ENCODE measurements around the gene NTRK3.
"Not testable (repeated sequence)": the region's sequence is repeated elsewhere in the genome, so short reads cannot be mapped to it uniquely, and the experiment has no call there.

NTRK3 gene

DNA sequence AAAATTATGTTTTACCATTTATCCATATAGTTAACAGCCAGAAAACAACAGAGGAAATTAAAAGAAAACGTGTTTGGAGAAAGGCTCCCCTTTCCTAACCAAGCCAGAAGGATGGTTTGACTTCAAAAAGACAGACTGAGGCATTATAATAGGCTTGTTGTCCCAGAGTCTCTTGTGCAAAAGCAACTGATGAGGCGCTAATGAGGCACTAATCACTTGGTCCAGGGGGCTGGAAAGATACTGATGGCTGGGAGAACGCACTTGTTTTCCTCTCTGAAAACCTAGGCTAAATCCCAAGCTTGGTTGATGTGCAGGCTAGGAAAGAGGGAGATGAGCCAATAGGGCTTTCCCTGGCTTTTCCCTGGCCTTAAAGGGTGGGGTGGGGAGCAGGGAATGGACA lies 389.6 kb downstream of the NTRK3 start:
- H3K27me3 Mint-ChIP-seq, result no peaks in the 10 kb centered on the region
- no peak overlapping the region for H3K4me3 Mint-ChIP-seq
- H3K27ac Mint-ChIP-seq, result no peak overlapping the region
- H3K4me1 Mint-ChIP-seq, result no peaks in the 10 kb centered on the region
- H3K36me3 Mint-ChIP-seq, result no peaks in the 10 kb centered on the region
- H3K9me3 Mint-ChIP-seq, result peaks cover 7% of the 10 kb centered on the region

DNA sequence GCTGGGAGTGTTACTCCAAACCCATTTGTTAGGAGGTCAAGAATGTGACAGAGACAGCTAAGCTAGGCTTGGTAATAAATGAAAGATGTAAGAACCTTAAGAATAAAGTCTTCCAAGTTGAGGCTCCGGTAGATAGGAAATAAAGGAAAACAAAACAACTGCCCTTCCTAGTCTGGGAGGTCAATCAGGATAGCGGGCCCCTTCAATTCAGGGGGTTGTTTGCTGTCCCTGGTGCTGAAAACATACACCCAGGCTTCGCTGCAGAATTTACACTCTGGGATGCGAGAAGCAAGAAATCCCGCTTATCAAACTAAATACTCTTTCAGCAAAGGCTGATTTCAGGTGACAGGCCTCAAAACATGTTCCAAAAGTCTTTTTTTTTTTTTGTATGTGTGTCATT lies 393.4 kb downstream of the NTRK3 start:
- H3K4me1 Mint-ChIP-seq, result no peaks in the 10 kb centered on the region
- peaks cover 1% of the 10 kb centered on the region for H3K27me3 Mint-ChIP-seq
- peaks cover 7% of the 10 kb centered on the region for H3K9me3 Mint-ChIP-seq
- no peak overlapping the region for H3K4me3 Mint-ChIP-seq
- H3K27ac Mint-ChIP-seq, result no peak overlapping the region
- H3K36me3 Mint-ChIP-seq, result no peaks in the 10 kb centered on the region

DNA sequence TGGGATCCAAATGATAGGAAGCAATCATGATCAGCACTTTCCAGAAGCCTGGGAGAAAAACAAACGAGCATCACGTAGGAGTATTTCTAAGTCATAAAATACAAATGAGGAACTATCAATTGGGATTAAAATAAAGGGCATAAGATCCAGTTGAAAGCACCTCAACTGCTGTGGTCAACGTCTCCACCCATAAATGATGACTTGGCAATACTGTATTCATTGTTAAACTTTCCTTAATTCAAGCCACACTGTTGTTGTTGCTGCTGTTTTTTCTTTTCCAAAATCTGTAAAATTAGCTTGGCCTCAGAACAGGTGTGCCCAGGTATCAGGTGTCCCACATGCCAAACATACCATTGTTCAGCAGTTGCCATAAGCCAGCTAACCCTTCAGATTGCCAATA lies 395.8 kb downstream of the NTRK3 start:
- no peak overlapping the region for H3K4me3 Mint-ChIP-seq
- H3K36me3 Mint-ChIP-seq, result no peaks in the 10 kb centered on the region
- peaks cover 4% of the 10 kb centered on the region for H3K27me3 Mint-ChIP-seq
- peaks cover 7% of the 10 kb centered on the region for H3K9me3 Mint-ChIP-seq
- H3K4me1 Mint-ChIP-seq, result no peaks in the 10 kb centered on the region
- H3K27ac Mint-ChIP-seq, result no peak overlapping the region

- no peak overlapping the region for H3K4me3 Mint-ChIP-seq
- H3K9me3 Mint-ChIP-seq, result no peaks in the 10 kb centered on the region
- H3K36me3 Mint-ChIP-seq, result no peaks in the 10 kb centered on the region
- H3K27ac Mint-ChIP-seq, result no peak overlapping the region
- no peaks in the 10 kb centered on the region for H3K4me1 Mint-ChIP-seq
- peaks cover 4% of the 10 kb centered on the region for H3K27me3 Mint-ChIP-seq
Measured at GRCh38 chr15:87858651-87859050, 397.9 kb downstream of the NTRK3 start.

DNA sequence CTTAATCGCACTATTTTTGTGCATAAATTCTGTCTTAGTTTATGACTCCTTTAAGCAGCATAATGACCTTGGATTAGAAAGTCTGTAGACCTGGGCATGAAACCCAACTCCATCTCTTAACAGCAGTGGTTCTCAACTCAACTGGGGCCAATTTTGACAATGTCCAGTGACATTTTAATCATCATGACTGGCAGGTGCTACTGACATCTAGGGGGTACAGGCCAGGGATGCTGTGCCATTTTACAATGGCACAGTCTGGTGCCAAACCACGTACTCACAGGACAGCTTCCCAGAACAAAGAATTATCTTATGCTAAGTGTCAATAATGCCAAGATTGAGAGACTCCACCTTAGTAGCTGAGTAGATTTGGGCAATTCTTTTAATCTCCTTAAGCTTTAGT lies 405.0 kb downstream of the NTRK3 start:
- H3K4me1 Mint-ChIP-seq, result no peaks in the 10 kb centered on the region
- H3K36me3 Mint-ChIP-seq, result no peaks in the 10 kb centered on the region
- H3K9me3 Mint-ChIP-seq, result no peaks in the 10 kb centered on the region
- H3K4me3 Mint-ChIP-seq, result no peak overlapping the region
- H3K27ac Mint-ChIP-seq, result no peak overlapping the region
- peaks cover 4% of the 10 kb centered on the region for H3K27me3 Mint-ChIP-seq

GRCh38 chr15:87850916-87851315 lies 405.6 kb downstream of the NTRK3 start:
- Mint-ChIP-seq H3K4me3 (no peak overlapping the region), H3K36me3 (no peaks in the 10 kb centered on the region), H3K27me3 (peaks cover 2% of the 10 kb centered on the region), H3K4me1 (no peaks in the 10 kb centered on the region), H3K27ac (no peak overlapping the region), H3K9me3 (no peaks in the 10 kb centered on the region)

- Mint-ChIP-seq H3K27me3 (peaks cover 2% of the 10 kb centered on the region), H3K4me3 (no peak overlapping the region)
Measured at GRCh38 chr15:87849181-87849580, 407.4 kb downstream of the NTRK3 start.

DNA sequence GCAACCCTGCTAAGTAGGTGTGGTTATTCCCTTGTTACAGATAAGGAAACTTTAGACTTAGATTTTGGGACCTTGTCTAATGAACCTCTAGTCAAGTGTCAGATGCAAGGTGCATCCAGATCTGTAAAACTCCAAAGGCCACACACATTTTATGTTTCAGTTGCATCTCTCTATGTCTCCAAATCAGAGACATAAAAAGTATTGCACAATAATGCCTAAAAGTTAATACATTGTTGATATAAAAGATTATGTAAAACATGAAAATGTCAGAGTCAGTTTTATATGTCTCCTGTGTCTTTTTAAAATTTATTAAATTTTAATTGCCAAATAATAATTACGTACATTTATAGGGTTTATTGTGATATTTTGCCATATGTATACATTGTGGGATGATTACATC lies 408.5 kb downstream of the NTRK3 start:
- Mint-ChIP-seq H3K36me3 (no peaks in the 10 kb centered on the region), H3K27me3 (peaks cover under 1% of the 10 kb centered on the region), H3K4me1 (no peaks in the 10 kb centered on the region), H3K4me3 (no peak overlapping the region), H3K27ac (no peak overlapping the region), H3K9me3 (no peaks in the 10 kb centered on the region)

More at GRCh38 chr15:87849181-87849580, 407.4 kb downstream of the NTRK3 start:
- Mint-ChIP-seq H3K4me1 (no peaks in the 10 kb centered on the region), H3K27ac (no peak overlapping the region), H3K36me3 (no peaks in the 10 kb centered on the region), H3K9me3 (no peaks in the 10 kb centered on the region)

DNA sequence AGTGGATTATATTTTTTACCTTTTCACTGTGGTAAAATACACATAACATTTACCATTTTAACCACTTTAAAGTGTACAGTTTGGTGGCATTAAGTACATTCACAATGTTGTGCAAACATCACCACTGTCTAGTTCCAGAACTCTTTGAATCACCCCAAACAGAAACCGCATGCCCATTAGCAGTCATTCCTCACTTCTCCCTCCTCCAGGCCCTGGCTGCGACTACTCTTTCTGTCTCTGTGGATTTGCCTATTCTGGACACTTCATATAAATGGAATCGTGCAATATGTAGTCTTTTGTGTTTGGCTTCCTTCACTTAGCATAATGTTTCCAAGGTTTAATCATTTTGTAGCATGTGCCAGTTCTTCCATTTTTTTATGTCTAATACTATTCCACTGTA lies 409.8 kb downstream of the NTRK3 start:
- no peak overlapping the region for H3K27ac Mint-ChIP-seq
- H3K4me3 Mint-ChIP-seq, result no peak overlapping the region
- H3K36me3 Mint-ChIP-seq, result no peaks in the 10 kb centered on the region
- no peaks in the 10 kb centered on the region for H3K9me3 Mint-ChIP-seq
- no peaks in the 10 kb centered on the region for H3K4me1 Mint-ChIP-seq
- H3K27me3 Mint-ChIP-seq, result no peaks in the 10 kb centered on the region

- Mint-ChIP-seq H3K4me1 (no peaks in the 10 kb centered on the region), H3K27me3 (no peaks in the 10 kb centered on the region), H3K27ac (no peak overlapping the region), H3K36me3 (no peaks in the 10 kb centered on the region), H3K9me3 (no peaks in the 10 kb centered on the region), H3K4me3 (no peak overlapping the region)
Measured at GRCh38 chr15:87843312-87843711, 413.2 kb downstream of the NTRK3 start.

DNA sequence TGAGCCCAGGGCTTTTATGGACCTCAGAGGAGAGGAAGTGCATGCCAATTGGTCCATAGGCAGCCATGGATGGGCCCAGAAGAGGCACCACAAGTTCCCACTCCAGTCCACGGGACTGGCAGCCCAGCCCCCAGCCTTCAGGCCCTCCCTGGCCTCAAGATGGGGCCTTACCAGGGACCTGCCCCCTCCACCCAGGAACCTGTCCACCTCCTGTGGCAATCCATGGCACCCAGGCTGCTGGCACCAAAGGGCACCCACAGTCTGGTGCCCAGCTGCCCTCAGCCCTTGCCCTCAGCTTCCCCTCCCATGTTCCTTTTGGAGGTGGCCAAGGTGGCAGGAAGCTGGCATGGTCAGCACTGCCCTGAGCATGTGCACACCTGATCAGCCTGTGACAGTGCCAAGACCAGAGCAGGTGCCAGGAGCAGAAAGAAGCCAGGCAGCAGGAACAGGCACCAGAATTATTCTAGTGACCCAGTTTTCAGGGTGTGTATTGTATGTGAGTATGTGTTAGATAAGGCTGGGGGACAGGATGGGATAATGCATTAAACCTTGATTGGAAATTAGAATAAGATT lies 415.0 kb downstream of the NTRK3 start:
- Mint-ChIP-seq H3K4me1 (no peaks in the 10 kb centered on the region), H3K27ac (no peak overlapping the region), H3K9me3 (no peaks in the 10 kb centered on the region), H3K36me3 (no peaks in the 10 kb centered on the region), H3K27me3 (no peaks in the 10 kb centered on the region), H3K4me3 (no peak overlapping the region)

DNA sequence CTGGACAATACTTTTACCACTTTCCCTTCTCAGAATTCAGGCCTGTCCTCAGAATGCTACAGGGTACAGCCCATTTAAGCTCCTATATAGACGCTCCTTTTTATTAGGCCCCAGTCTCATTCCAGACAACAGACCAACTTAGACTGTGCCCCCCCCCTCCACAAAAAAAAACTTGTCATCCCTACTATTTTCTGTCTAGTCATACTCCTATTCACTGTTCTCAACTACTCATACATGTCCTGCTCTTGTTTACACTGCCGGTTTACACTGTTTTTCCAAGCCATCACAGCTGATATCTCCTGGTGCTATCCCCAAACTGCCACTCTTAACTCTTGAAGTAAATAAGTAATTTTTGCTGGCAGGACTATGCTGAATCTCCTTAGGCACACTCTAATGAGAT lies 420.7 kb downstream of the NTRK3 start:
- H3K9me3 Mint-ChIP-seq, H3K27me3 Mint-ChIP-seq, H3K4me1 Mint-ChIP-seq, H3K36me3 Mint-ChIP-seq, H3K4me3 Mint-ChIP-seq, H3K27ac Mint-ChIP-seq: not testable (repeated sequence)

DNA sequence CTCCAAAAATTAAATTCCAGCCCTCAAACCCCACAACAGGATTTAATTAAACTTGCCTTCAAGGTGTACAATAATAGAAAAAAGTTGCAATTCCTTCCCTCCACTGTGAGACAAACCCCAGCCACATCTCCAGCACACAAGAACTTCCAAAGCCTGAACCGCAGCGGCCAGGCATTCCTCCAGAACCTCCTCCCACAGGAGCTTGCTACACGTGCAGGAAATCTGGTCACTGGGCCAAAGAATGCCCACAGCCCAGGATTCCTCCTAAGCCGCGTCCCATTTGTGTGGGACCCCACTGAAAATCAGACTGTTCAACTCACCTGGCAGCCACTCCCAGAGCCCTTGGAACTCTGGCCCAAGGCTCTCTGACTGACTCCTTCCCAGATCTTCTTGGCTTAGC lies 423.2 kb downstream of the NTRK3 start:
- not testable (repeated sequence) for H3K4me3 Mint-ChIP-seq, H3K27me3 Mint-ChIP-seq, H3K9me3 Mint-ChIP-seq, H3K4me1 Mint-ChIP-seq, H3K27ac Mint-ChIP-seq, H3K36me3 Mint-ChIP-seq

- Mint-ChIP-seq H3K27me3 (no peaks in the 10 kb centered on the region), H3K4me3 (no peak overlapping the region), H3K9me3 (no peaks in the 10 kb centered on the region), H3K27ac (no peak overlapping the region), H3K36me3 (no peaks in the 10 kb centered on the region), H3K4me1 (no peaks in the 10 kb centered on the region)
Measured at GRCh38 chr15:87829332-87830050, 427.0 kb downstream of the NTRK3 start.

- no peaks in the 10 kb centered on the region for H3K4me1 Mint-ChIP-seq
- no peaks in the 10 kb centered on the region for H3K9me3 Mint-ChIP-seq
- H3K27ac Mint-ChIP-seq, result no peak overlapping the region
- H3K4me3 Mint-ChIP-seq, result no peak overlapping the region
- H3K27me3 Mint-ChIP-seq, result no peaks in the 10 kb centered on the region
- no peaks in the 10 kb centered on the region for H3K36me3 Mint-ChIP-seq
Measured at GRCh38 chr15:87828608-87829007, 427.9 kb downstream of the NTRK3 start.

DNA sequence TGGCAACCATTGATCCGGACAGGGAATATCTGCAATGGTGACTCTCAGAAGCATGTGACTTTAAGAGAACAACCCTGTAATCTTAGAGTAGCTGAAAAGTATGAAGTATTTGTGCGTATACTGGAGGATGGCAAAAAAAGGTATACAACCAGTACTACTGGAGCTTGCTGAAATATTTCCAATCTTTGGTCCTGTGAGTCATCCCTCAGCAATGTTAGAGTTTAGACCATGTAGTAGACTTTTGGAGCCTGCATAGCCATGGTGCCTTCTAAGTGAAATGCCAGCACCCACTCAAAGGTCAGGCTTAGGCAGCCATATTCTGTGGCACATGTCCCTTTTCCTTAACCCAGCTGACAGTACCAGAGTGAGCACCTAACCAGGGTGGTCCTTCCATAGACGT lies 429.4 kb downstream of the NTRK3 start:
- no peak overlapping the region for H3K4me3 Mint-ChIP-seq
- H3K36me3 Mint-ChIP-seq, result no peaks in the 10 kb centered on the region
- H3K4me1 Mint-ChIP-seq, result no peaks in the 10 kb centered on the region
- H3K27me3 Mint-ChIP-seq, result no peaks in the 10 kb centered on the region
- no peak overlapping the region for H3K27ac Mint-ChIP-seq
- no peaks in the 10 kb centered on the region for H3K9me3 Mint-ChIP-seq
